NCI-H748 (cell line): Measurements from ENCODE around the gene RHBDL1.

Experiments used
- DNase-seq: peaks from one replicate; lab custom pipeline; 2025; ENCODE audit not compliant: unreplicated experiment; lab: John Stamatoyannopoulos, UW

RHBDL1 gene

DNA sequence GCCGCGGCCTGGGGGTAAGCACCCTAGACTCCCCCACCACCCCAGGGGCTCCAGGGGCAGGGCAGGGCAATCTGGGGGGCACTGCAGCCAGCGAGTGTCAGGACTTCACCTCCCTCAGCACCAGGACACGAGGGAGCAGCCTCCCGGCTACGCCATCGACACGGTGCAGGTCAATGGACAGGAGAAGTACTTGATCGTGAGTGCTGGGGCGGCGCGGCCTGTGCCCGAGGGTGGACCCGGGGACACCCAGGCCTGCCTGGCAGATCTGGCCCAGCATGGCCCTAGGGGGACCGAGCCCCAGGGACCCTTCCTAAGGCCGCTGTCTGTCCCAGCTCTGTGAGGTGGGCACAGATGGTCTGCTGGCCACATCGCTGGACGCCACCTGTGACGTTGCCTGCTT lies 3.1 kb upstream of the RHBDL1 start:
- no peak for DNase-seq

DNA sequence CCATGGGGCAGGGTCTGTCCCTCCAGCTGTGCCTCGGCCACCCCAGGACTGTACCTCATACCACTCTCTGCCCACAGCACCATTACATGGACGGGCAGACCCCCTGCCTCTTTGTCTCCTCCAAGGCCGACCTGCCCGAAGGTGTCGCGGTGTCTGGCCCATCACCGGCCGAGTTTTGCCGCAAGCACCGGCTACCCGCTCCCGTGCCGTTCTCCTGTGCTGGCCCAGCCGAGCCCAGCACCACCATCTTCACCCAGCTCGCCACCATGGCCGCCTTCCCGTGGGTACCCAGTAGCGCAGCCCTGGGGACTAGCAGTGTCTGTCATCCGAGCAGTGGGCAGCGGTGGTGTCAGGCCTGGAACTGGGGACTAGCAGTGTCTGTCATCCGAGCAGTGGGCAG lies 2.6 kb upstream of the RHBDL1 start:
- DNase-seq = no peak

DNA sequence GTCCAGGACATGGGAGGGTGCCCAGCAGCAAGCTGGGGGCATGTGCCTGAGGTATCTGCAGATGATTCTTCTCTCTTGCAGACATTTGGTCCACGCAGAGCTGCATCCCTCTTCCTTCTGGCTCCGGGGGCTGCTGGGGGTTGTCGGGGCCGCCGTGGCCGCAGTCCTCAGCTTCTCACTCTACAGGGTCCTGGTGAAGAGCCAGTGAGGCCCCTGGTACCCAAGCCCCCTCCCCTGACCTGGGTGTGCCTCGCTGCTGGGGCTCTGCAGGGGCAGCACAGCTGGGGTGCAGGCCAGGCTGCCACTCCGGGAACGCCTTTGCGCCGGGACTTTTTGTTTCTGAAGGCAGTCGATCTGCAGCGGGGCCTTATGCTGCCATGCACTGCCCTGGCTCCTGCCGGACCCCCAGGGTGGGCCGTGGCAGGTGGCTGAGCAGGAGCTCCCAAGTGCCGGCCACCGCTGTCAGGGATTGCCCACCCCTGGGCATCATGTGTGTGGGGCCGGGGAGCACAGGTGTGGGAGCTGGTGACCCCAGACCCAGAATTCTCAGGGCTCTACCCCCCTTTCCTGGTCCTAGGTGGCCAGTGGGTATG lies 2.0 kb upstream of the RHBDL1 start:
- no peak for DNase-seq

GRCh38 chr16:674214-674881 lies 1.1 kb upstream of the RHBDL1 start:
- DNase-seq = no peak

DNA sequence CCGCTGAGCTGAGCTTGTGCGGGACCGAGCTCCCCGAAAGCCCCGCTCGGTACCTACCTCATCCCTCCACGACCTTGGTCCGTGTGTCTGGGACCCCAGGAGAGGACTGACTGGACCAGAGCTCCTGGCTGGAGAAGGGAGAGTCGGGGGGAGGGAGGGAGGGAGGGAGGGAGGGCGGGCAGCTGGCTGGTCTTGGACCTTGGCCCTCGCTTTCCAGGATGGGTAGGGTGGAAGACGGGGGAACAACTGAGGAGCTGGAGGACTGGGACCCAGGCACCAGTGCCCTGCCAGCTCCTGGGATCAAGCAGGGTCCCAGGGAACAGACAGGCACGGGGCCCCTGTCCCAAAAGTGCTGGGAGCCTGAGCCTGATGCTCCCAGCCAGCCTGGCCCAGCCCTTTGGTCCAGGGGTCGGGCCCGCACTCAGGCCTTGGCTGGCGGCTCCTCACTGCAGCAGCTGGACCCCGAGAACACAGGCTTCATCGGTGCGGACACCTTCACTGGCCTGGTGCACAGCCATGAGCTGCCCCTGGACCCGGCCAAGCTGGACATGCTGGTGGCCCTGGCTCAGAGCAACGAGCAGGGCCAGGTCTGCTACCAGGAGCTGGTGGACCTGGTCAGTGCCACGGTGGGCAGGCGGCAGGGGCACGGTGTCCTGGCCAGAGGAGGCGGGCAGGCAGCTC lies 553 bp downstream of the RHBDL1 start:
- DNase-seq = no peak

DNA sequence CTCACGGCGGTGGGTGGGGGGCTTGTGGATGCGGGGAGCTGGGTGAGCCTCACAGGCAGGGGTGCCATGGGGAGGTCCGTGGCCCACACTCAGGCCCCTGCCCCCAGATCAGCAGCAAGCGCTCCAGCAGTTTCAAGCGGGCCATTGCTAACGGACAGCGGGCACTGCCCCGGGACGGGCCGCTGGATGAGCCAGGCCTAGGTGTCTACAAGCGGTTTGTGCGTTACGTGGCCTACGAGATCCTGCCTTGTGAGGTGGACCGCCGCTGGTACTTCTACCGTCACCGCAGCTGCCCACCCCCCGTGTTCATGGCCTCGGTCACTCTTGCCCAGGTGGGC lies 1.1 kb downstream of the RHBDL1 start:
- DNase-seq = no peak

DNA sequence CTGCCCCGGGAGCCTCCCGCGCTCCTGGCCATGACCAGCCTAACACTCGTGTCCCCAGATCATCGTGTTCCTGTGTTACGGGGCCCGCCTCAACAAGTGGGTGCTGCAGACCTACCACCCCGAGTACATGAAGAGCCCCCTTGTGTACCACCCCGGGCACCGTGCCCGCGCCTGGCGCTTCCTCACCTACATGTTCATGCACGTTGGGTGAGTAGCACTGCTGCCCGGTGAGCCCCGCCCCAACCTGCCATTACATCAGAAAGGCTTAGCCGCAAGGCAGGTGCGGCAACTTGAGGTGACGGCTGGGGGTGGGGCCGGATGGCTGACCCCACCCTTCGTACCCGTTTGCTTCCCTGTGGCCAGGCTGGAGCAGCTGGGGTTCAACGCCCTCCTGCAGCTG lies 1.4 kb downstream of the RHBDL1 start:
- peak; percentile 86 for DNase-seq

DNA sequence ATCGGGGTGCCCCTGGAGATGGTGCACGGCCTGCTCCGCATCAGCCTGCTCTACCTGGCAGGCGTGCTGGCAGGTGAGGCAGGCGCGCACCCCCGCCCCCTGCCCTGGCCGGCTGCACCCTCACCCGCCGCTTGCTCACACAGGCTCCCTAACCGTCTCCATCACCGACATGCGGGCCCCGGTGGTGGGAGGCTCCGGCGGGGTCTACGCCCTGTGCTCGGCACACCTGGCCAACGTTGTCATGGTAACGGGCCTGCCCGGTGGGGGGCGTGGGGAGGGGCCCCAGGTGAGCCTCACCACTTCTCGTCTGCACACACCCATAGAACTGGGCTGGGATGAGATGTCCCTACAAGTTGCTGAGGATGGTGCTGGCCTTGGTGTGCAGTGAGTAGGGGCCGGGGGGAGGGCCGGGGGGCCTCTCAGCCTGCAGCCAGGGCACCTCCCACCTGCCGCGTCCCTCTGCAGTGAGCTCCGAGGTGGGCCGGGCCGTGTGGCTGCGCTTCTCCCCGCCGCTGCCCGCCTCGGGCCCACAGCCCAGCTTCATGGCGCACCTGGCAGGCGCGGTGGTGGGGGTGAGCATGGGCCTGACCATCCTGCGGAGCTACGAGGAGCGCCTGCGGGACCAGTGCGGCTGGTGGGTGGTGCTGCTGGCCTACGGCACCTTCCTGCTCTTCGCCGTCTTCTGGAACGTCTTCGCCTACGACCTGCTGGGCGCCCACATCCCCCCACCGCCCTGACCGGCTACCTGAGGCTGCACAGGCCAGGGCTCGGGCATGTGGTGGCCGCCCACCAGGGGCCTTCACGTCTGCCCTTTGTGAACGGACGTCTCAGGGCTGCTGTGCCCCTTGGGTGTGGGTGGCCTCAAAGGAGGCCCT lies 2.1 kb downstream of the RHBDL1 start:
- peak; percentile 79 for DNase-seq

DNA sequence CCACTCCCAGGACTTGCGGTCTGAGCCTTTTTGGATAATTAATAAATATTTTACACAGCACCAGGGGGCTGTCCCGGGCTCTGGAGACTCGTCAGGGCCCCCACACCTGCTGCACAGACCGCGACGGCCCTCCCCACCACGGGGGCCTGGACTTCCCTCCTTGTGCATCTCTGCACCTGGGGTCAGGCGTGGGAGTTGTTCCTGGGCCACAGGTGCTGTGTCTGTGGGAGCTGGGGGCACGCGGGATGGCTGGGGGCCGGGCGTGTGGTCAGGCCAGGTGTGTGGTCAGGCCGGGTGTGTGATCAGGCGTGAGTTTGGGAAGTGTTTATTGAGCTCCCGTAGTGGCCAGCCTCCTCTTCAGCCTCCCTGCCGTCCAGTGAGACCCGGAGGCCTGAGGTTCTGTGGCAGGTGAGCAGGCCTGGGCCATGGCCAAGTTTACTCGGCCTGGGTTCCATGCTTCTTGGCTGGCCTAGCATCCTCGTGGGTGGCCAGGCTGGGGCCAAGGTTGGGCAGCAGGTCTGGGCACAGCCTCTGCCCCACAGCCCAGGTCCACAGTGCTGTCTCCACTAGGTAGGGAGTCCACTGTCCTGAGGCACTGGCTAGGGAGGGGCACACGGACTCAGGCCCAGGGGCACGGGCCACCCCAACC lies 2.9 kb downstream of the RHBDL1 start:
- DNase-seq = no peak

DNA sequence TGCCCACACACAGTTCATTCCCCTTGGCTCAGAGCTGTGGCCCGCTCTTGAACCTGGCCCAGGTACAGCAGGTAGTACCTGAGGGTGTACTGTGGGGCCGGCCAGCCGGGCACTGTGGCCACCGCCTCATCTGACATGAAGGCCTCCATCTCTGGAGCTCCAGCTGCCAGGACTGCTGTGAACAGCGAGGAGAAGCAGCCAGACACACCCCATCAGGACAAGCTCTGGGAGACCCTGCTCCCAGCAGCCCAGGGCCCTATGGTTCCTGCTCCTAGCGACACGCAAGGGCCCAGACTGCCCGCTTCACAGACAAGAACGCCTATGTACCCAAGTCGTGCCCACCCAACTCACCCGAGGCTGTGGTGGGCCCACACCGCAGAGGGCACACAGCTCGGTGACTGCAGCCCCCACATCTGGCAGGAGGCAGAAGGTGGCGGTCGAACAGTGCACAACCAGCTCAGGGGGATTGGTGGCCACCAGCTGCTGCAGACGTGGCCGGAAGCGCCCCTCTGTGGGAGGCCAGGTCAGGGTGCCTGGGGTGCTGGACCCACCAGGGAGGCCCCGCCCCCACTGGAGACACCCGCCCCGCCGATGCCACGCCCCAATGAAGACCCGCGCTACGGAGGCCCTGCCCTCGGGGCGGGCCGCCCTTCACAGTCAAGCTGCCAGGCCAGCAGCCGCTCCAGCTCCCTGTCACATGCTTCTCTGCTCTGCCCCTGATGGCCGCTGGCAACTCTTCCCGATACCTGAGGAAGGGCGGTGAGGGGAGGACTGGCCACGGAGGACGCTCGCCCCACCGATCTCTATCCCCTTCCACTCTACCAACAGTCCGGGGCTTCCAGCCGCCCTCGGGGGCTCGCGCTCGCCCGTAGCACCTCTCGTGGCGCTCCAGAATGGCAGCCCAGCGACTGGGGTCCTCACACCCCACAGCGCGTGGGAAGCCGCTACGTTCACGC lies 3.7 kb downstream of the RHBDL1 start:
- DNase-seq = peak; percentile 80

DNA sequence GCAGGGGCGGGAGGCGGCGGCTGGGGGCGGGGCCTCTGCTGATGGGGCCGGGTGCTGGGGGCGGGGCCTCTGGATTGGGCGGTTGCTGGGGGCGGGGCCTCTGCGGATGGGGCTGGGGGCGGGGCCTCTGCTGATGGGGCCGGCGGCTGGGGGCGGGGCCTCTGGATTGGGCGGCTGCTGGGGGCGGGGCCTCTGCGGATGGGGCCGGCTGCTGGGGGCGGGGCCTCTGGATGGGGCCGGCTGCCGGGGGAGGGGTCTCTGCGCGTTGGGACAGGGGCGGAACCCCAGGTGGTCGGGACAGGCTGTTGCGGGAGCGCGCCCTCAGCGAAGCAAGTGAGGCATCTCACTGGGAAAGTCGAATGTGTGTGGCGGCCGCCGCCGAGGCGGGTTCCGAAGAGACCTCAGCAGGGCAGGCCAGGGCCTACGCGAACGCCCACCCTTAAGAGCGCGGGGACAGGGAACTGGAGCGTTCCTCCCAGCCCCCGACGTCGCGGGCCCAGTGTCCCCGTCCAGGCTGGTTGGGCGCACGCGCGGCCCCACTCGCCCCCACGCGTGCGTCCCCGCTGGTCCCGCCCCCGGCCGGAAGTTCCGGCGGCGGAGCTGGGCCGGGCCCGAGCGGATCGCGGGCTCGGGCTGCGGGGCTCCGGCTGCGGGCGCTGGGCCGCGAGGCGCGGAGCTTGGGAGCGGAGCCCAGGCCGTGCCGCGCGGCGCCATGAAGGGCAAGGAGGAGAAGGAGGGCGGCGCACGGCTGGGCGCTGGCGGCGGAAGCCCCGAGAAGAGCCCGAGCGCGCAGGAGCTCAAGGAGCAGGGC lies 4.5 kb downstream of the RHBDL1 start, which contains the start of gene STUB1:
STUB1 (plus strand) TSS at position 597 of the 811 bp plus-strand sequence; CDS start at position 713, 116 bp downstream.
- peak; percentile 86 for DNase-seq

DNA sequence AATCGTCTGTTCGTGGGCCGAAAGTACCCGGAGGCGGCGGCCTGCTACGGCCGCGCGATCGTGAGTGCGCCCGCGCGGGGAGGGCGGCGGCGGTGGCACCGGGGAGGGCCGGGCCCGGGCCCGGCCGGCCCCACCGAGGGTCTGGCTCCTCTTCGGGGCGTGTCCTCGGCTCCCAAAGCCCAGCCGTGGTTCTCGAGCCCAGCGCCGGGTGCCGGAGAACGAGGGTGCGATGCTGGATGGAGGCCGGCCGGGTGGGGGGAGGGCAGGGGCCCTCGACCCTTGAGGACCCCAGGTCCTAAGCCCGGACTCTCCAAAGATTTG lies 5.1 kb downstream of the RHBDL1 start:
- no peak for DNase-seq

- no peak for DNase-seq
These were observed 5.7 kb downstream of the RHBDL1 start for GRCh38 chr16:680967-681745.

DNA sequence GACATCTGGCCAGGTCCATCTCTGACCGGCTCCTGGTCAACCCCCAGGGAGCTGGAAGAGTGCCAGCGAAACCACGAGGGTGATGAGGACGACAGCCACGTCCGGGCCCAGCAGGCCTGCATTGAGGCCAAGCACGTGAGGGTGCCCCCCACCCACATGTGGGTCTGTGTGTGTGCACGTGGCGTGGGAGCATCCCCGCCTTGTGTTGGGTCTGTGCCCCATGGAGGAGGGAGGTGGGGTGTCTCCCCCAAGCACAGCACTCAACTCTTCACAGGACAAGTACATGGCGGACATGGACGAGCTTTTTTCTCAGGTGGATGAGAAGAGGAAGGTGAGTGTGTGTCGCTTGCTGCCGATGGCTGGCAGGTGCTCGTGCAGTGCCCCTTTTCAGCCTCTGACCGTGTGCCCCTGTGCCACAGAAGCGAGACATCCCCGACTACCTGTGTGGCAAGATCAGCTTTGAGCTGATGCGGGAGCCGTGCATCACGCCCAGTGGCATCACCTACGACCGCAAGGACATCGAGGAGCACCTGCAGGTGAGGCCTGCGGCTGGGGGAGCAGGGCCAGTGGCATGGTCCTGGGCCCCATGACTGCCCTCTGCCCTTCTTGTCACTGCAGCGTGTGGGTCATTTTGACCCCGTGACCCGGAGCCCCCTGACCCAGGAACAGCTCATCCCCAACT lies 6.4 kb downstream of the RHBDL1 start:
- peak; percentile 6 for DNase-seq

GRCh38 chr16:682493-683395 lies 7.3 kb downstream of the RHBDL1 start:
- no peak for DNase-seq

GRCh38 chr16:683396-684070 lies 8.1 kb downstream of the RHBDL1 start:
- DNase-seq = no peak
